Eye (tissue), 1 donor: ENCODE data around the gene DENND5B.
"Not testable (repeated sequence)": the region's sequence is repeated elsewhere in the genome, so short reads cannot be mapped to it uniquely, and the experiment has no call there.

Source experiments
- DNase-seq: peaks from one replicate; pipeline ENCODE4 v3.0.0-alpha.2; 2015

DENND5B gene

DNA sequence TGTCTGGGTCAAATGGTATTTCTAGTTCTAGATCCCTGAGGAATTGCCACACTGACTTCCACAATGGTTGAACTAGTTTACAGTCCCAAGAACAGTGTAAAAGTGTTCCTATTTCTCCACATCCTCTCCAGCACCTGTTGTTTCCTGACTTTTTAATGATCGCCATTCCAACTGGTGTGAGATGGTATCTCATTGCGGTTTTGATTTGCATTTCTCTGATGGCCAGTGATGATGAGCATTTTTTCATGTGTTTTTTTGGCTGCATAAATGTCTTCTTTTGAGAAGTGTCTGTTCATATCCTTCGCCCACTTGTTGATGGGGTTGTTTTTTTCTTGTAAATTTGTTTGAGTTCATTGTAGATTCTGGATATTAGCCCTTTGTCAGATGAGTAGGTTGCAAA is 40.3 kb downstream of the DENND5B start:
- not testable (repeated sequence) for DNase-seq

DNA sequence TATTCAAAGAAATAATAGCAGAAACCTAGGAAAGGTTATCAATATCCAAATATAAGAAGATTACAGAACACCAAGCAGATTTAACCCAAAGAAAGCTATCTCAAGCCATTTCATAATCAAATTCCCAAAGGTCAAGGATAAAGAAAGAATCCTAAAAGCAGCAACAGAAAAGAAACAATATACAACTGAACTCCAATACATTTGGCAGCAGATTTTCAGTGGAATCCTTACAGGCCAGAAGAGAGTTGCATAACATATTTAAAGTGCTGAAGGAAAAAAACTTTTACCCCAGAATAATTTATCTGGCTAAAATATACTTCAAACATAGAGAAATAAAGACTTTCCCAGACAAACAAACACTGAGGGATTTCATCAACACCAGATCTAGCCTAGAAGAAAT is 54.3 kb downstream of the DENND5B start:
- DNase-seq = no peak

DNA sequence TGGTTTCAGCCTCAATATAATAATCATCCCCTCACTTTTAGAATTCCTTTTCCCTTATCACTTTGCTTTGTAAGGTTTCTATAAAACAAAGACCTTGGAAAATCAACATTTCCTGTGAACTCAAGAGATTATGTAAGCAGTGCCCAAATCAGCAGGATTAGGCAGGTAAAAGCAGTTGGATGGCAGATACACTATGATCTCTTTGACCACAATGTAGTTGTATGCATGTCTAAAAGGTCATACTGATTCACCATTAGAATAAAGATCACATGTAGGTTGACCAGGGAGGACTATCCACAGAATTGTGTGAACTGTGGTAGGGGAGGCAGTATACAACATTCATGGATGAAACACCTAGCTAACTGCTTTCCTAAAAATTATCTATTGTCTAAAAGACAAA is 57.5 kb downstream of the DENND5B start:
- DNase-seq = no peak

DNA sequence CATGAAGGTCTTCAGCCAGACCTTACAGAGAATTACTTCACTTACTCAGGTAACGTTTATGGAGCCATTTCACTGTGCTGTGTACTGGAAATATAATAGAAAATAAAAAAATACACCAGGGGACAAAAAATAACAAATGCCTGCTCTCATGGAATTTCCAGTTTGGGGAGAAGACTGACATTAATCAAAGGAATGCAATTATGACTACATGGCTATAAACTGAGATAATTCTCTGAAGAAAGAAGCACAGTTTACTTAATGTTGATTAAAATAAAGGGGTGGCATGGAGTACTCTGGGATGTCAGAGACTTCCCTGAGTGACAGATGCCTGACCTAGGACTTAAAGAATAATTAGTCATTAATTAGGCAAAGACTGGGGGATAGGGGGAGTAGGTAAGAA is 59.0 kb downstream of the DENND5B start:
- DNase-seq = no peak

DNA sequence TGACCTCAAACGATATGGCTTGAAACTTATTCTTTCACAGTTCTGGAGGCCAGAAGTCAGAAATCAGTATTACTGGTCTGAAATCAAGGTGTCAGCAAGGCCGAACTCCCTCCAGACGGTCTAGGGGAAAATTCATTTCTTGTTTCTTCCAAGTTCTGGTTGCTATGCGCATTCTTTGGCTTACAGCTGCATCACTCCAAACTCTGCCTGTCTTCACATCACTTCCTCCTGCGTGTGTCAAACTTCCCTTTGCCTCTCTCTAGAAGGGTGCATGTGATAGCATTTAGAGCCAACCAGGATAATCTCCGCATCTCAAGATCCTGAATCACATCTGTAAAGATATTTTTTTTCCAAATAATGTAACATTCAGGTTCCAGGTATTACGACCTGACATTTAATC is 62.8 kb downstream of the DENND5B start:
- DNase-seq = no peak

DNA sequence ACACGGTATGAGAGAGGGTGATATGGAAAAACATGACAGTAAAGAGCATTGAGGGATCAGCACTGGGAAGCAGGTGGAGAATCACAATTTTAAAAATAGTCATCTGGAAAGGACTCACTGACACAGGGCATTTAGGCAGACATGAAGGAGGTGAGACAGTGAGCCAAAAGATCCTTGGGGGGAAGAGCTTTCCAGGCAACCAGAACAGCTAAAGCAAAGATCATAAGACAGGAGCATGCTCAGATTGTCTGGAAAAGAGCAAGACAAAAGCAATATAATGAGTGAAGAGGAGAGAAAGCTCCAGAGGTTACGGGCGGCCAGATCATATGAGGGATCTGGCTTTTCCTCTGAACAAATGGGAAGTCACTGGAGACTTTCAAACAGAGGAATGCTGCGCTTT is 63.9 kb downstream of the DENND5B start:
- DNase-seq = no peak

DNA sequence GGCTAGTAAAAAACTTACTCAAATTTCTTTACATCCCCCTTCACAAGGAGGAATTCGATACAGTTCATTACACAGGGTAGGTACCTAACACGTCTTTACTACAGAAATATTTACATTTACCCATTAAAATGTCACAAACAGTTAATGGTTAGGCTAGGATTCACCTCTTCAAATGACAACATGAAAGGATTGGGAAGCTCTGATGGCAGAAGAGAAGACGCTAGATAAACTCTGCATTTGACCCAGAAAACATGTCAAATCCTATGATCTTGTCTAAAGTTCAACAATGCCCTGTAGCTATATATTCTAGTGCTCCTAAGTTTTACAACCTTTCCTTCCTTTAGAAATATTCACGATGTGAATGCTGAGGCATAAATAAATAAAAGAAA is 64.8 kb downstream of the DENND5B start:
- DNase-seq = no peak

DNA sequence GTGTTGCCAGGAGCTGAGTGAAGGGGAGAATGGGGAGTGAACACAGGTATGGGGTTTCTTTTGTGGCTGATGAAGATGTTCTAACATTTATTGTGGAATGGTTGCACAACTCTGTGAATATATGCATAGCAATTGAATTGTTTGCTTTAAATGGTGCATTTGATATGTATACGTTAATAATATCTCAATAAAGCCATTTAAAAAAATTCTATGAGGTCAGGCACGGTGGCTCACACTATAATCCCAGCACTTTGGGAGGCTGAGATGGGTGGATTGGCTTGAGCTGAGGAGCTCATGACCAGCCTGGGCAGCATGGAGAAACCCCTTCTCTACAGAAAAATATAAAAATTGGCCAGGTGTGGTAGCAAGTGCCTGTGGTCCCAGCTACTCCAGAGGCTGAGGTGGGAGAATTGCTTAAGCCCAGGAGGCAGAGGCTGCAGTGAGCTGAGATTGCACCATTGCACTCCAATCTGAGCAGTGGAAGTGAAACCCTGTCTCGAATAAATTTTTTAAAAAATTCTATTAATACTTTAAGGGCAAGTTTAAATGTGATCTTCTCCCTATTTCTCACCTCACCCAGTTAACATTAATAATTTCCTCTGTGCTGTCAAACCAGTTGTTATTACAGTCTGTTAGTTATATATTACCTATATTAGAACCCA is 65.3 kb downstream of the DENND5B start:
- no peak for DNase-seq

DNA sequence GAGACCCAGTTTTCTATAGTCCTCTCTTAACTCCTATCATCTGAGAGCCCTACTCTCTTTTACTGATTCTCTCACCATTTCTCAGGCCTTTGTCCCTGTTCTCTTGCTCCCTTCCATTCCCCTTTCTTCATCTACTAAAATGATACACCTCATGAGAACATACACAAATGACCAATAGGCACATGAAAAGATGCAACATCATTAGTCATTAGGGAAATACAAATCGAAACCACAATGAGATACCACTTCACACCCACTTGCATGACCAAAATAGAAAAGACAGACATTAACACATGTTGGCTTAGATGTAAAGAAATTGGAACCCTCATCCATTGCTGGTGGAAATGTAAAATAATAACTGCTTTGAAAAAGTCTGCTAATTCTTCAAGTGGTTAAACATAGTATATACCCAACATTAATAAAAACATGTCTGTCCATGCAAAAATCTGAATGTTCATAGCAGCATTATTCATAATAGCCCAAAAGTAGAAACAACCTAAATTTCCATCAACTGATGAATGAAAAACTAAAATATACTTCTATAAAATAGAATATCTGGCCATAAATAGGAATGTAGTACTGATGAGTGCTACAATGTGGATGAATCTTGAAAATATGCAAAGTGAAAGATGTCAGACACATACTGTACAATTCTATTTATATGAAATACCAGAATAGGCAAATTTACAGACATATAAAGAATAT is 66.0 kb downstream of the DENND5B start:
- DNase-seq = no peak

DNA sequence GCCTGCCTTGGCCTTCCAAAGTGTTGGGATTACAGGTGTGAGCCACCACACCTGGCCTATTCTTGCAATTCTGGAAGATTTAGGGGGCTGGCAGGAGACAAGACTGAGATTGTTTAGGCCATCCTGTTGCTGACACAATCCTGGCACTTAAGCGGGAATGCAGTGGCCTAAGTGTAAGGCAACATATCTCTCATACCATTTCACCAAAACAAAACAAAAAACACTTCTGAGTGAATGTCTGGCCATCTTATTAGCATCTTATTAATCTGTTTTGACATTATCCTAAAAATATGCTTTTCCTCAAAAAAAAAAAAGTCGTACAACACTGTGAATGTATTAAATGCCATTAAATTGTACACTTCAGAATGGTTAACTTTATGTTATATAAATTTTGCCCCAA is 67.6 kb downstream of the DENND5B start:
- DNase-seq = no peak

DNA sequence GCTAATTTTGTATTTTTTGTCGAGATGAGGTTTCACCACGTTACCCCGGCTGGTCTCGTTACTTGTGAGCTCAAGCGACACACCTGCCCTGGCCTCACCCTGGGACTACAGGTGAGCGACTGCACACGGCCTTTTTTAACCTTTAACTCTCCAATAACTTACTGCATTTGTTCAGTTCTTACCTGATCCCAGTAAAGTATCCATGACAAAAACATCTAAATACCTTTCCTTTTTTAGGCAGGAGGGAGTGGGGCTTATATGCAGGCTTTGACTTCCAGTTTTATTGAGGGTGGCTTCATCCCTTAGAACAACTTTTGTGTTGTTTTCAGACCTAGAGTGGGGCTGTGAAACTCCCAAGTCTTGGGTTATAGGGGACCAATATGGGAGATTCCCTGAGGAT is 68.3 kb downstream of the DENND5B start:
- no peak for DNase-seq

DNA sequence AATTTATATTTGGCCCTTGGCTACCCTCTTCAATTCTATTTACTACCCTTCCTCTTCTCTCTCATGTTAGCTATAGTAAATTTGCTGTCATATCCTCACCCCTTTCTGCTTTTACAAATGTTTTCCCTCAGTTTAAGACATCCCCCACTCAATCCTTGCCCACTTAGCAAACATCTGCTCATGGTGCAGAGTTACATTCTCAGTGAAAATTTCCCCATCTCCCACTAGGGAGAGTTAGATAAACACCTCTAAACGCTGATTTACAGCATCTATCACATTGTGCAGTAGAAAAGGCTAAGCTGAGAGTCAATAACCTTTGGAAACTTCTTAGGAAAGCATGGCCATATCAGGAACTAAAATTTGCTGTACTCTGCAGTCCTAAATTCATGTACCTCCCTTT is 69.0 kb downstream of the DENND5B start:
- no peak for DNase-seq

DNA sequence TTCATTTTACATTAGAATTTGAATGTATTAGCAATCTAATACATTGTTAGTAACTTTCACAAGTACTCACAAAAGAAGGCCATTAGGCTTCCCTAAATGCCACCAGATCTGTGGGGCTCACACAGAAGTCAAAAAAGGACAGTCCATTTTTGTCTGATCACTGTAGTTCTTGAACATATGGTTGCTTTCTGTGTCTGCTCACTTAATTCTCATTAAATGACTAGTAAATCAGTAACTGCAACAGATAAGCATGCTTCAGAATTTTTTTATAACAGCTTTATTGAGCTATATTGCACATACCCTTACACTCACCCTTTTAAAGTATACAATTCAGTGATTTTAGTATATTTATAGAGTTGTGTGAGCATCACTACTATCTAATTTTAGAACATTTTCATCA is 71.4 kb downstream of the DENND5B start:
- no peak for DNase-seq

DNA sequence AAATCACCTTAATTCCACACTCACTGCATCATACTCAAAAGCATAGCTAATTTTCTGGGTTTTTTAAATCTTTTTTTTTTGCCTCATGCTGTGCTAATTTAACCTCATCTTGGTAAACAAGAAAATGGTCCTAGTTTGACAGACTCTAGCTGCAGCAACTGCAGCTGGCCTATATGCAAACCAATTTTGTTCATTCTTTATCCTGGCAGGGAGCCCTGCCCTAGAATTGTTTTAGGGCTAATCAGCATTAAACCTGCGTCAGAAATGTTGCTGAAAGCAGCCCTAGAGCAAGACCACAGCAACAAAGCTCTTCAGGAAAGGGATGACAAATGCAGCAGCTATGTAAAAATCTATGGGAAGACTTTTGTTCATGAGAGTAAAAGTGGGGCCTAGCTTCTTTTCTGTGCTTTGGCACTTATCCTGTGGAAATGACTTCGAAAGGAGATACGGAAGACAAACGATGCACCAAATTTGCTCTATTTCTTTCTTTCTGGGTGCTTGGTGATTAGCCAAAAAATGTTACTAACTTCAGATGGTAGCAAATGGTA is 72.2 kb downstream of the DENND5B start:
- DNase-seq = peak; percentile 76

DNA sequence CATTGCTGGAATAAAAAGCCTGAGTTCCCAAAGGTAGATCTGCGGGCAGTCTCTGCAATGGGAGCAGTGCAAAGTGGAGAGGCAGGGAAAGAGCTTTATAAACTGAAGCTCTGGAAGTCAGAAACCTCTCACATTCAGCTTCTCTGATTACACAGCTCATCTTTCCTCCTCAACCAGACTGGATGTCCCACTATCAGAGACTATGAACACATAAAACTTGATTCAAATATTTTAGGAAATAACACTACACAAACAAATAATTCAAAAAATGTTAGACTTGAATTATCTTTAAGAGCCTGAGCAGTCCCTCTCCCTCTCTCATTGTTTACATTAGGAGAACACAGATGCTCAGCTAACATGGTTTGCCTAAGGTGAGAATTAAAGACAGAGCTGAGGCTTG is 72.9 kb downstream of the DENND5B start:
- DNase-seq = no peak

DNA sequence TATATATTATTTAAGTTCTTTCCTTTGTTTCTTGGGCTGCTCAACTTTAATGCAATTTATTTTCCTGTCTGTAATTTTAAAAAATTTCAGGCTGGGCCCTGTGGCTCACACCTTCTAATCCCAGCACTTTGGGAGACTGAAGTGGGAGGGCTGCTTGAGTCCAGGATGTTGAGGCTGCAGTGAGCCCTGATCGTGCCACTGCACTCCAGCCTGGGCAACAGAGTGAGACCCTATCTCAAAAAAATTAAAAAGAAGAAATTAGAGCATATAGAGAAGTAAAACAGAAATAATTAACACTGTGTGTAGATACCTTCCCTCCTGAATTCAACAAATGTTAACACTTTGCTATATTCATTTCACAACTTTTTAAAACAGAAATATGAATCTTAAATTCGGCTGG is 74.2 kb downstream of the DENND5B start:
- no peak for DNase-seq

DNA sequence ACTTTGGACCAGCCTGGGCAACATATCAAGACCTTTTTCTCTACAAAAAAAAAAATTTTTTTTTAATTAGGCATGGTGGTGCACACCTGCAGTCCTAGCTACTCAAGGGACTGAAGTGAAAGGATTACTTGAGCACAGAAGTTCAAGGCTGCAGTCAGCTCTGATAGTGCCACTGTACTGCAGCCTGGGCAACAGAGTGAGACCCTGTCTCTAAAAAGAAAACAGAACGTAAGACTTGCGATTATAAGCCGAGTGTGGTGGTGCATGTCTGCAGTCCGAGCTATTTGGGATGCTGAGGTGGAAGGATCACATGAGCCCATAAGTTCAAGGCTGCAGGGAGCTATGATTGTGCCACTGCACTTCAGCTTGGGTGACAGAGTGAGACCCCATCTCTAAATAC is 76.0 kb downstream of the DENND5B start:
- DNase-seq = no peak

DNA sequence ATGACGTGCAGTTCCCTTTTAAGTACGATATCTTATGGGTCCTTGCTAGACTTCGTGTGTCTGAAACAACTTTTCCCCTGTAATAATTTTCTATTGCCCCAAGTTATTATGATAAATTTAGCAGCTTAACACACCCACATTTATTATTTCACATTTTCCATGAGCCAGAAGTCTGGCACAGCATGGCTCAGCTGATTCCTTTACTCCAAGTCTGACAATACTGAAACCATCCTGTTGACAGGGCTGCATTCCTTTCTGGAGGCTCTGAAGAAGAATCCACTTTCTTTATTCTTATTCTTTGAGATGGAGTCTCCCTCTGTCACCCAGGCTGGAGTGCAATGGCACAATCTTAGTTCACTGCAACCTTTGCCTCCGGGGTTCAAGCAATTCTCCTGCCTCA is 80.9 kb downstream of the DENND5B start:
- DNase-seq = no peak

DNA sequence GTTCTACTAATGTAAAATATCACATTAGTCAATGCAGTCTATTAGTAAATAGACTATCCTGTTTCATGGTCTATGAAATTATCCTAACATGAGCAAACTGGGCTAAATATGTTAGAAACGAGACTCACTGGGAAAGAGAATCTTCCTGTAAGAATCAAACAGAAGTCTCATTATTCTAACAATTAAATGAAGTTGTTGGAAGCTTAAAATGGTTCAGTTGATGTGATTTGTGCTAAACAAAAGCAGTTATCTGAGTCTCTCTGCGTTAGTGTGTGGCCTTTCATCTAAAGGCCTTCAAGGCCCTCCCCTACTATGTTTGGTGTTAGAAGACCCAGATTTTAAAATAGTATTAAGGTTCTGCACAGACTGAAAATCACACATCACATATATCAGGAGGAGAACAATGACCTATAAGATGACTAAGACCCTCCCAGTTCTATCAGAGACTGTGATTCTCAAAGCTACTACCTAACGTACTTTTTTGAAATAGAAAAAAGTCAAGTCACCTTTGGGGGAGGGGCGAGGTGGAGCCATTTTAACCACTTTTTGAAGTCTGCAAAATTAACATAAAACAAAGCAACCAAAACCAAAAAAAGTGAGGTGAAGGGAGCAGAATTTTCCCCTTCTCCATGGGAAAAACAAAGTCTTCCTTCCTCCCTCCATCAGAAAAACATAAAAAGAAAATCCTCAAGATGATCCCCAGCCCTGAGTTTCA is 82.3 kb downstream of the DENND5B start:
- DNase-seq = no peak

DNA sequence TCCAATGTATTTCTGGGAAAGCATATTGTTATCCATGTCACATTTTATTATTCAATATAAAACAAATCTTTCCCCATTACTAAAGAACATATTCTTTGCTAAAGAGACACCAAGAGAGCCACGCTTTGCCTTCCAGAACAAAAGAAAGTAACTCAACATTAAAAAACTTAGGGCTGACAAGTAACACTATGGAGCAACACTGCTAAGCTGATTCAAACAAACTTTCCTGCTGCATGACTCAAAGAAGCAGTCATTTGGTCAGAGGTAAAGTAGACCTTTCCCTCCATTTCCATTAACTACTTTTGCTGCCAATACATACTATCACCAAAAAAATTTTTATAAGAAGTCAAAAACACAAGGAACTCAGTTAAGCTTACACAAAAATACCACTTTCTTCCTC is 83.0 kb downstream of the DENND5B start:
- no peak for DNase-seq

DNA sequence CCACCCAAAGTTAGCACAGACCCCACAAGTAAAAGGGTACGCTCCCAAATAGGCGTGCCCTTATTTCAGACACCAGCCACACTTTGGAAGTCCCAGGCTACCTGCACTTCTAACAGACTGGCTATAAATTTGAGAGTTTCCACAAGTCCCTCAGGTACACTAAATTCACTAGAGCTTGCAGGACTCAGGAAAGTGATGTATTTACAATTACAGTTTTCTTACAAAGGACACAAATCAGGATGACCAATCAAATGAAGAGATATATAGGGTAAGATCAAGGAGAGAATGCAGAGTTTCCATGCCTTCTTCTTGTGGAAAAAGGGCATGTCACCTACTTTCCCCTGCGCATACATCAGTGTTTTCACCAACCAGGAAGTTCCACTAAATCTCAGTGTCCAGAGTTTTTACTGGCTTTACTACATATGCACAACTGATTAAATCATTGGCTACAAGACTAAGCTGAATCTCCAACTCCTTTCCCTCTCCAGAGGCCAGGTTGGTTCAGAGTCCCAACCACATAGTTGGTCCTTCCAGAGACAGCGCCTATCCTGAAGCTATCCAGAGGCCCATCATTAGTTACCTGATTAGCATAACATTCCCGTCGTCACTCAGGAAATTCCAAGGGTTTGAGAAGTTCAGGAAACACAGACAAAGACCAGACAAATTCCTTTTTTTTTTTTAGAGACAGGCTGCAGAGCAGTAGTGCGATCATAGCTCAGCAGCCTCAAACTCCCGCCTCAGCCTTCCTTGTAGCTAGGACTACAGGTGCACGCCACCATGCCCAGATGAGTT is 84.2 kb downstream of the DENND5B start:
- no peak for DNase-seq

DNA sequence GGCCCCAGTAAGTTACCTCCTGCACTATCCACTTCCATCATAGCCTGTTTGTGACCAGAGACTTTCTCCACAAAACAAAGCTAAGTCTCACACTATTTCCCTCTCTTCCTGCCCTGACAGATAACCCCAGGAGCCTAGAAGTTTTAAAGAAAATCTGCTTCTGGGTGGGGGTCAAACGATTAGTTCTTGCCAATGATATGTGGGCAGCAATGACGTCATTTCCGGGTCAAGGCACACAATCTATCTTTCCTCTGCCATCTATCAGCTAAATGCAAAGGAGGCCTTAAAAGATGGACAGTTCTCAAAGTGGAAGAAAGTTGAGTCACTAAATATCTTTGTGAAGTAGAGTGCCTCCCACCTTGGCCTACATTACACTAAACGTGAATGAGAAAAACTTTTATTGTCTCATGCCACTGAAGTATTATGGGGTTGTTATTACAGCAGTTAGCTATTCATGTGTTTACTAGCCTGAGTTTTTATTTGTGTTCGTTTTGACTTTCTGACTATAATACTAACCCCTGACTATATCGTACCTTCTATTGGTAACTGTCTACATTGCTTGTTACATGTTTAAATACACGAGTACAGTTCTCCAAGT is 86.2 kb downstream of the DENND5B start:
- DNase-seq = no peak

DNA sequence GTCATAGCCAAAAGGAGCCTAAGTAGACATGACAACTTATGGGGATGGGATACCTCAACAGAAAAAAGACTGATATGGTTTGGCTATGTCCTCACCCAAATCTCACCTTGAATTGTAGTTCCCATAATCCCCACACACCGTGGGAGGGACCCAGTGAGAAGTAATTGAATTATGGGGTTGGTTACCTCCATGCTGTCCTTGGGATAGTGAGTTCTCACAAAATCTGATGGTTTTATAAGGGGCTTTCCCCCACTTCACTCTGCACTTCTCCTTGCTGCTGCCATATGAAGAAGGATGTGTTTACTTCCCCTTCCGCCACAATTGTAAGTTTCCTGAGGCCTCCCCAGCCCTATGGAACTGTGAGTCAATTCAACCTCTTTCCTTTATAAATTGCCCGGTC is 89.9 kb downstream of the DENND5B start:
- not testable (repeated sequence) for DNase-seq
